WI38 (cell line): ENCODE measurements around the gene SLC17A8.

Experiments used
- H3K4me3 ChIP-seq: 2 replicates; pipeline ENCODE4 v1.5.1; 2011; ENCODE audit warnings: low read depth, mild to moderate bottlenecking, control low read depth, low read length
- CTCF ChIP-seq: IDR thresholded peaks from 2 replicates; pipeline ENCODE4 v1.5.1; 2012; ENCODE audit warnings: low read depth, mild to moderate bottlenecking, control low read depth, low read length

SLC17A8 gene

GRCh38 chr12:100450735-100451134 lies 93.9 kb downstream of the SLC17A8 start:
- H3K4me3 ChIP-seq: no peak overlapping the region
- TF ChIP-seq CTCF: no peak

GRCh38 chr12:100453951-100454350 lies 97.1 kb downstream of the SLC17A8 start:
- H3K4me3 ChIP-seq: no peak overlapping the region
- no peak for TF ChIP-seq CTCF

GRCh38 chr12:100455896-100456295 lies 99.0 kb downstream of the SLC17A8 start:
- no peak overlapping the region for H3K4me3 ChIP-seq
- TF ChIP-seq CTCF: no peak

- H3K4me3 ChIP-seq: no peak overlapping the region
- no peak for TF ChIP-seq CTCF
Measured at GRCh38 chr12:100458191-100458590, 101.3 kb downstream of the SLC17A8 start.

- no peak for TF ChIP-seq CTCF
- no peak overlapping the region for H3K4me3 ChIP-seq
Measured at GRCh38 chr12:100460702-100461101, 103.8 kb downstream of the SLC17A8 start.

GRCh38 chr12:100461330-100461973 lies 104.6 kb downstream of the SLC17A8 start:
- no peak for TF ChIP-seq CTCF
- no peak overlapping the region for H3K4me3 ChIP-seq

- H3K4me3 ChIP-seq: no peak overlapping the region
- TF ChIP-seq CTCF: no peak
Measured at GRCh38 chr12:100463661-100464060, 106.8 kb downstream of the SLC17A8 start.
